NCI-H1092 treated with DMSO at 0.1 percent for 48 hours (cell line): Measurements from ENCODE around the gene FOXC1.

Source experiments
- DNase-seq: peaks from one replicate; lab custom pipeline; 2025; lab: John Stamatoyannopoulos, UW

FOXC1 gene

GRCh38 chr6:1624058-1624850 lies 14.5 kb downstream of the FOXC1 start:
- no peak for DNase-seq

GRCh38 chr6:1624851-1625781 lies 15.4 kb downstream of the FOXC1 start:
- no peak for DNase-seq

GRCh38 chr6:1625794-1626435 lies 16.2 kb downstream of the FOXC1 start:
- DNase-seq: no peak

GRCh38 chr6:1626481-1626880 lies 16.8 kb downstream of the FOXC1 start:
- DNase-seq: no peak

GRCh38 chr6:1627827-1628560 lies 18.3 kb downstream of the FOXC1 start:
- no peak for DNase-seq

GRCh38 chr6:1629316-1629715 lies 19.6 kb downstream of the FOXC1 start:
- DNase-seq: no peak

- no peak for DNase-seq
Observed at GRCh38 chr6:1630212-1630770, 20.6 kb downstream of the FOXC1 start.

GRCh38 chr6:1630771-1631217 lies 21.1 kb downstream of the FOXC1 start:
- no peak for DNase-seq

- DNase-seq: no peak
Observed at GRCh38 chr6:1631251-1631650, 21.5 kb downstream of the FOXC1 start.

- DNase-seq: no peak
Observed at GRCh38 chr6:1633366-1634021, 23.8 kb downstream of the FOXC1 start.

- no peak for DNase-seq
Observed at GRCh38 chr6:1634081-1634480, 24.4 kb downstream of the FOXC1 start.

- no peak for DNase-seq
Observed at GRCh38 chr6:1635305-1636010, 25.7 kb downstream of the FOXC1 start.

- no peak for DNase-seq
Observed at GRCh38 chr6:1636272-1636825, 26.6 kb downstream of the FOXC1 start.

GRCh38 chr6:1636971-1637871 lies 27.5 kb downstream of the FOXC1 start:
- DNase-seq: no peak

- DNase-seq: no peak
Observed at GRCh38 chr6:1639430-1639829, 29.7 kb downstream of the FOXC1 start.

GRCh38 chr6:1640476-1640875 lies 30.8 kb downstream of the FOXC1 start:
- DNase-seq: no peak

- DNase-seq: no peak
Observed at GRCh38 chr6:1641343-1641885, 31.7 kb downstream of the FOXC1 start.

- no peak for DNase-seq
Observed at GRCh38 chr6:1643111-1643510, 33.4 kb downstream of the FOXC1 start.
